ENCODE data around the gene PACRG. TPM values are rescaled to one million over a fixed set of nuclear protein-coding genes. Genes with fewer than 3 reads are reported as not detected.

The PACRG gene
- total and polyA plus RNA-seq, 2 of the 13 experiments (the other 11 are each of a cell fraction or from before 2014, with no cell fraction given): 0.13 TPM; not detected in 1

GRCh38 chr6:163180874-163181541 is 453.2 kb downstream of the PACRG start (continued):
- peak; percentile 65; the same call in 1 of the 2 replicates for TF ChIP-seq ZNF609 (CRISPR knock-in tag; IDR thresholded peaks at IDR 0.05; ENCODE audit: borderline replicate concordance)
- TF ChIP-seq CBX1 (IDR thresholded peaks at IDR 0.05; ENCODE audit: low read depth): peak; percentile 72
- peak; percentile 96 for TF ChIP-seq ZNF644 (CRISPR knock-in tag; IDR thresholded peaks at IDR 0.05; ENCODE audit: low read depth)
- TF ChIP-seq ZBED4 (CRISPR knock-in tag; IDR thresholded peaks at IDR 0.05; ENCODE audit: borderline replicate concordance): peak; percentile 83
- TF ChIP-seq ZNF713 (CRISPR knock-in tag; IDR thresholded peaks at IDR 0.05): no peak
- TF ChIP-seq RFXAP (CRISPR knock-in tag; IDR thresholded peaks at IDR 0.05; ENCODE audit: borderline replicate concordance): peak; percentile 77; the same call in 1 of the 2 replicates
- TF ChIP-seq ZNF782 (CRISPR knock-in tag; IDR thresholded peaks at IDR 0.05; ENCODE audit: borderline replicate concordance): peak; percentile 81; the same call in 1 of the 2 replicates
- TF ChIP-seq KAT8 (CRISPR knock-in tag; IDR thresholded peaks at IDR 0.05): peak; percentile 89
- TF ChIP-seq ZNF44 (CRISPR knock-in tag; IDR thresholded peaks at IDR 0.05): no peak
- TF ChIP-seq RXRA (CRISPR knock-in tag; IDR thresholded peaks at IDR 0.05): peak; percentile 95
- TF ChIP-seq DMAP1 (CRISPR knock-in tag; IDR thresholded peaks at IDR 0.05): peak; percentile 68
- TF ChIP-seq MATR3 (CRISPR knock-in tag; IDR thresholded peaks at IDR 0.05): no peak
- TF ChIP-seq TBP (CRISPR knock-in tag; IDR thresholded peaks at IDR 0.05): no peak
- TF ChIP-seq ARHGAP35 (CRISPR knock-in tag; IDR thresholded peaks at IDR 0.05; ENCODE audit: borderline replicate concordance): no peak
- no peak for TF ChIP-seq MZF1 (CRISPR knock-in tag; IDR thresholded peaks at IDR 0.05; ENCODE audit: borderline replicate concordance)
- peak; percentile 100 for TF ChIP-seq DDIT3 (CRISPR knock-in tag; IDR thresholded peaks at IDR 0.05)
- TF ChIP-seq ATF1 (CRISPR knock-in tag; IDR thresholded peaks at IDR 0.05): peak; percentile 19; the same call in 1 of the 2 replicates
- no peak for TF ChIP-seq ZNF496 (CRISPR knock-in tag; IDR thresholded peaks at IDR 0.05; ENCODE audit: insufficient replicate concordance)
- TF ChIP-seq NFE2L1 (CRISPR knock-in tag; IDR thresholded peaks at IDR 0.05; ENCODE audit: borderline replicate concordance): no peak
- TF ChIP-seq ZNF263 (CRISPR knock-in tag; IDR thresholded peaks at IDR 0.05): no peak; the same call in 1 of the 2 replicates
- peak; percentile 66 for TF ChIP-seq BORCS8-MEF2B (CRISPR knock-in tag; IDR thresholded peaks at IDR 0.05)
- no peak for TF ChIP-seq ZNF260 (CRISPR knock-in tag; IDR thresholded peaks at IDR 0.05; ENCODE audit: borderline replicate concordance, low read depth)
